ENCODE data around the gene SPDEF. TPM values are rescaled to one million over a fixed set of nuclear protein-coding genes. Genes with fewer than 3 reads are reported as not detected.

Gene SPDEF
- total RNA-seq, 1 experiment from 2014 or later, result 0.85 TPM

DNA sequence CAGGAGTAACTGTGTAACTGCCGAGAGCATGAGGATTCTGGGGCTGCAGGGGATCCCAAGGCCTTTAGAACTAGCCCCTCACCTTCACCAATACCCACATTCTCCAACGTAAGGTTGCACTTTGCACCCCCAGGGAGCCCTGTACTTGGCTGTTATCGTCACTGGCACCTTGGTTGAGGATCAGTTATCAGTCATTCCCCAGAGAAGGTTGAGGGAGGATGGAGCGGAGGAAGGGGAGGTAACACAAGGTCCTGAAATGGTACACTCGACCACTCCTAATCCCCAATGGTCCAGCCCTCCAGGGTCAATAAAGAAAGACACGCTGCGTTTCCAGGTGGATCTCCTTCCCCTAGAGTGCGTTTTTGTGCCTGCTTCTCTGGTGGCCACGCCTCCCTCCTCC lies 1.1 kb upstream of the SPDEF start:
- intact Hi-C loops (cut with micrococcal nuclease; ENCODE audit: unreplicated experiment), result no loop called here
- no peaks in the 10 kb centered on the region for H3K36me3 ChIP-seq (ENCODE audit: low read depth)
- H3K79me2 ChIP-seq (ENCODE audit: low read depth), result no peaks in the 10 kb centered on the region
- no peak overlapping the region for H3K4me3 ChIP-seq
- peaks cover 46% of the 10 kb centered on the region for H3K4me1 ChIP-seq (replicated peaks; ENCODE audit: insufficient read depth)
- peaks cover 16% of the 10 kb centered on the region; the same call in 1 of the 2 replicates for H3F3A ChIP-seq (ENCODE audit: insufficient read depth, low read depth)
- no TSS peak for BruUV-seq (replicated peaks)
- no peaks in the 10 kb centered on the region for H3K27me3 ChIP-seq (ENCODE audit: insufficient read depth, low read depth)
- H2AFZ ChIP-seq, result no peak overlapping the region
- ChIA-PET CTCF (interaction anchor here (0.5 kb wide), 1 partner anchor 12 kb away, joined by 3 read pairs; no protein-coding TSS in a partner anchor), POLR2A (ENCODE audit: unreplicated experiment) (no interaction called here)
- TF ChIP-seq, protein P1, sequence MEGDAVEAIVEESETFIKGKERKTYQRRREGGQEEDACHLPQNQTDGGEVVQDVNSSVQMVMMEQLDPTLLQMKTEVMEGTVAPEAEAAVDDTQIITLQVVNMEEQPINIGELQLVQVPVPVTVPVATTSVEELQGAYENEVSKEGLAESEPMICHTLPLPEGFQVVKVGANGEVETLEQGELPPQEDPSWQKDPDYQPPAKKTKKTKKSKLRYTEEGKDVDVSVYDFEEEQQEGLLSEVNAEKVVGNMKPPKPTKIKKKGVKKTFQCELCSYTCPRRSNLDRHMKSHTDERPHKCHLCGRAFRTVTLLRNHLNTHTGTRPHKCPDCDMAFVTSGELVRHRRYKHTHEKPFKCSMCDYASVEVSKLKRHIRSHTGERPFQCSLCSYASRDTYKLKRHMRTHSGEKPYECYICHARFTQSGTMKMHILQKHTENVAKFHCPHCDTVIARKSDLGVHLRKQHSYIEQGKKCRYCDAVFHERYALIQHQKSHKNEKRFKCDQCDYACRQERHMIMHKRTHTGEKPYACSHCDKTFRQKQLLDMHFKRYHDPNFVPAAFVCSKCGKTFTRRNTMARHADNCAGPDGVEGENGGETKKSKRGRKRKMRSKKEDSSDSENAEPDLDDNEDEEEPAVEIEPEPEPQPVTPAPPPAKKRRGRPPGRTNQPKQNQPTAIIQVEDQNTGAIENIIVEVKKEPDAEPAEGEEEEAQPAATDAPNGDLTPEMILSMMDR (conservative IDR thresholded peaks at IDR 0.05), result no peak
- TF ChIP-seq EZH2 (IDR thresholded peaks at IDR 0.05; ENCODE audit: low read depth), result no peak
- no peaks in the 10 kb centered on the region for H3K9me2 ChIP-seq (ENCODE audit: insufficient read depth)
- no peak overlapping the region for H3K27ac ChIP-seq
- H3K4me2 ChIP-seq, result no peak overlapping the region
- H3K9me3 ChIP-seq (ENCODE audit: insufficient read depth, low read depth), result peaks cover 4% of the 10 kb centered on the region; the same call in 1 of the 2 replicates
- peak in 1 of 2 experiments; percentile 1 for DNase-seq
- H4K20me1 ChIP-seq (ENCODE audit: insufficient read depth), result no peaks in the 10 kb centered on the region

DNA sequence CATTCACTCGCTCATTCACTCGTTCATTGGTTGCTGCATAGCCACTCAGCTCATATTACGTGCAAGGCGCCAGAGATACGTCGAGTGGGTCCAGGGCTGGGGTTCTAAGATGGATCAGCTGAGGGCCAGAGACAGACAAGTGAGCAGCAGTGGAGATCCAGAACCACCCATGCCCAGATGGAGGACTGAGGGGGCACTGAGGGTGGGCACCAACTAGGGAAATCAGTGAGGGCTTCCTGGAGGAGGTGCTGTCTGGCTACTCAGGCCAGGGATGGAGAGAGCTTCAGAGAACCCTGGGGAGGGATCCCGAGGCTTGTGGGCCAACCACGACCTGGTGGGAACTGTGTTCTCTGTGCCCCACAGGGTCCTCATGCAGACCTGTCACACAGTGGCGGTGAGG lies 364 bp upstream of the SPDEF start:
- H3K36me3 ChIP-seq (ENCODE audit: low read depth), result no peaks in the 10 kb centered on the region
- ChIA-PET POLR2A (ENCODE audit: unreplicated experiment) (interaction anchor here (0.6 to 0.7 kb wide), 2 partner anchors 29 to 309 kb away, joined by 5 to 11 read pairs; no protein-coding TSS in a partner anchor), CTCF (interaction anchor here (0.5 kb wide), 1 partner anchor 11 kb away, joined by 3 read pairs; no protein-coding TSS in a partner anchor)
- no TSS peak for BruUV-seq (replicated peaks)
- H3K9me3 ChIP-seq (ENCODE audit: insufficient read depth, low read depth), result peaks cover 4% of the 10 kb centered on the region; the same call in 1 of the 2 replicates
- H3K9me2 ChIP-seq (ENCODE audit: insufficient read depth), result no peaks in the 10 kb centered on the region
- intact Hi-C loops (cut with micrococcal nuclease; ENCODE audit: unreplicated experiment), result no loop called here
- H3K27ac ChIP-seq, result no peak overlapping the region
- H4K20me1 ChIP-seq (ENCODE audit: insufficient read depth), result no peaks in the 10 kb centered on the region
- no peaks in the 10 kb centered on the region for H3K27me3 ChIP-seq (ENCODE audit: insufficient read depth, low read depth)
- H3F3A ChIP-seq (ENCODE audit: insufficient read depth, low read depth), result peaks cover 16% of the 10 kb centered on the region; the same call in 1 of the 2 replicates
- no peak for DNase-seq
- no peak overlapping the region for H2AFZ ChIP-seq
- peaks cover 47% of the 10 kb centered on the region for H3K4me1 ChIP-seq (replicated peaks; ENCODE audit: insufficient read depth)
- H3K79me2 ChIP-seq (ENCODE audit: low read depth), result no peaks in the 10 kb centered on the region
- H3K4me3 ChIP-seq, result peak overlapping the region; percentile 50
- peak overlapping the region; percentile 77 for H3K4me2 ChIP-seq
- TF ChIP-seq EZH2 (IDR thresholded peaks at IDR 0.05; ENCODE audit: low read depth), result no peak
- TF ChIP-seq, protein P1 (conservative IDR thresholded peaks at IDR 0.05), result no peak

DNA sequence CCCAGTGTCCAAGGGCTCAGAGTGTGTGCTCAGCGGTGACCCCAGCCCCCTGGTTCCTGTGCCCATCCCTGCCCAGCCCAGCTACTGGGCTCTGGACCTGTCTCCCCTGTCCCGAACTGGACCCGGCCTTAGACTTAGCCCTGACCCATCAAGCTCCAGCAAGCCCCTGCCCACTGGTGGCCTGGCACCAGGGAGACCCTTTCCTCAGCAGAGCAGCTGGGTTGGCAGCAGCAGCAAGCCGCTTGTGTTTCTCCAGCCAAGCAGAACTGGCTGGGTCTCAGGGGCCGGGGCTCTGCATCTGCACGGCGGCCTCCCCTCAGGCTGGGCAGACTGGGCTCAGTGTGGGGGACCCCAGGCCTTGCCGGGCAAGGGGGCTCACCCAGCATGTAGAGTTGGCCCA lies 801 bp downstream of the SPDEF start:
- CTCF ChIA-PET, result no interaction called here
- TF ChIP-seq, protein P1 (conservative IDR thresholded peaks at IDR 0.05), result no peak
- no peak for TF ChIP-seq EZH2 (IDR thresholded peaks at IDR 0.05; ENCODE audit: low read depth)

More for the DNA sequence above, 801 bp downstream of the SPDEF start:
- Histone ChIP-seq H3K9me3 (ENCODE audit: insufficient read depth, low read depth) (peaks cover 4% of the 10 kb centered on the region; the same call in 1 of the 2 replicates), H4K20me1 (ENCODE audit: insufficient read depth) (no peaks in the 10 kb centered on the region), H3K9me2 (ENCODE audit: insufficient read depth) (no peaks in the 10 kb centered on the region), H3F3A (ENCODE audit: insufficient read depth, low read depth) (peaks cover 14% of the 10 kb centered on the region; the same call in 1 of the 2 replicates), H3K4me3 (peak overlapping the region; percentile 50), H3K27ac (no peak overlapping the region), H3K4me1 (replicated peaks; ENCODE audit: insufficient read depth) (peaks cover 47% of the 10 kb centered on the region), H3K4me2 (peak overlapping the region; percentile 77), H3K36me3 (ENCODE audit: low read depth) (no peaks in the 10 kb centered on the region), H3K79me2 (ENCODE audit: low read depth) (no peaks in the 10 kb centered on the region), H2AFZ (no peak overlapping the region), H3K27me3 (ENCODE audit: insufficient read depth, low read depth) (no peaks in the 10 kb centered on the region)
- POLR2A ChIA-PET (ENCODE audit: unreplicated experiment), result no interaction called here
- BruUV-seq (replicated peaks), result no TSS peak
- peak in 1 of 2 experiments; percentile 5 for DNase-seq
- intact Hi-C loops (cut with micrococcal nuclease; ENCODE audit: unreplicated experiment), result no loop called here
